ENCODE results near the gene CSNK2A1.

The CSNK2A1 gene

GRCh38 chr20:517221-517620 is 26.4 kb downstream of the CSNK2A1 start:
- Histone ChIP-seq H3K27me3 (ENCODE audit: control insufficient read depth in 3 of 3, insufficient read depth in 3 of 3, low read depth in 1 of 3, low read length in 3 of 3) (no peaks in the 10 kb centered on the region), H4K8ac (ENCODE audit: low read depth, low read length) (no peak overlapping the region), H2BK15ac (ENCODE audit: low read length) (no peak overlapping the region), H3K4ac (ENCODE audit: low read length) (no peak overlapping the region), H3K18ac (ENCODE audit: low read length) (no peak overlapping the region), H2AFZ (ENCODE audit: low read length) (no peak overlapping the region), H4K91ac (ENCODE audit: low read depth, low read length, poor library complexity) (no peak overlapping the region), H3K27ac (replicated peaks; ENCODE audit: low read length) (no peak overlapping the region), H3K23ac (ENCODE audit: low read depth, low read length, poor library complexity) (no peak overlapping the region), H2AK5ac (ENCODE audit: low read depth, low read length) (no peak overlapping the region), H2BK5ac (ENCODE audit: low read length) (no peak overlapping the region), H2BK120ac (ENCODE audit: low read depth, low read length) (no peak overlapping the region), H3K36me3 (replicated peaks in 1 of 2; ENCODE audit: control insufficient read depth in 2 of 2, insufficient read depth in 2 of 2, low read length in 2 of 2) (peaks cover 0 to 63% of the 10 kb centered on the region in 2 donors), H3K9ac (ENCODE audit: low read depth, low read length, poor library complexity) (no peak overlapping the region), H3K79me1 (ENCODE audit: low read depth, low read length) (peaks cover 2% of the 10 kb centered on the region), H3K4me3 (ENCODE audit: low read length in 2 of 2) (no peak overlapping the region), H3K4me2 (ENCODE audit: insufficient read depth, low read length, poor library complexity, severe bottlenecking) (no peak overlapping the region), H3K4me1 (ENCODE audit: control insufficient read depth in 2 of 2, insufficient read depth in 1 of 2, low read depth in 1 of 2, low read length in 2 of 2) (peaks cover 0 to 4% of the 10 kb centered on the region in 2 donors), H2BK12ac (ENCODE audit: low read length) (no peak overlapping the region), H3K9me3 (replicated peaks in 1 of 2; ENCODE audit: control insufficient read depth in 2 of 2, insufficient read depth in 1 of 2, low read depth in 1 of 2, low read length in 2 of 2) (peaks cover 0 to 38% of the 10 kb centered on the region in 2 donors), H3K14ac (ENCODE audit: low read length) (no peak overlapping the region)
- WGBS, 2 donors (ENCODE audit: extremely low coverage in 2 of 2, insufficient read length in 2 of 2, insufficient replicate concordance in 1 of 2), result no CpG with 5 or more reads among the region's 2 CpGs
- DNase-seq (ENCODE audit: low spot score), result no peak

GRCh38 chr20:516799-517198 is 26.8 kb downstream of the CSNK2A1 start:
- no peak overlapping the region for H3K14ac ChIP-seq (ENCODE audit: low read length)
- H2BK5ac ChIP-seq (ENCODE audit: low read length), result no peak overlapping the region
- H3K36me3 ChIP-seq (replicated peaks in 1 of 2; ENCODE audit: control insufficient read depth in 2 of 2, insufficient read depth in 2 of 2, low read length in 2 of 2), result peaks cover 0 to 60% of the 10 kb centered on the region in 2 donors
- H2BK15ac ChIP-seq (ENCODE audit: low read length), result no peak overlapping the region
- H3K18ac ChIP-seq (ENCODE audit: low read length), result no peak overlapping the region
- no peak overlapping the region for H2BK12ac ChIP-seq (ENCODE audit: low read length)
- no peak overlapping the region for H3K23ac ChIP-seq (ENCODE audit: low read depth, low read length, poor library complexity)
- no CpG with 5 or more reads among the region's 2 CpGs for WGBS, 2 donors (ENCODE audit: extremely low coverage in 2 of 2, insufficient read length in 2 of 2, insufficient replicate concordance in 1 of 2)
- H4K8ac ChIP-seq (ENCODE audit: low read depth, low read length), result no peak overlapping the region
- no peak overlapping the region for H2AK5ac ChIP-seq (ENCODE audit: low read depth, low read length)
- DNase-seq (ENCODE audit: low spot score), result no peak
- H3K79me1 ChIP-seq (ENCODE audit: low read depth, low read length), result peaks cover 2% of the 10 kb centered on the region
- H3K27me3 ChIP-seq (ENCODE audit: control insufficient read depth in 3 of 3, insufficient read depth in 3 of 3, low read depth in 1 of 3, low read length in 3 of 3), result no peaks in the 10 kb centered on the region
- H3K27ac ChIP-seq (replicated peaks; ENCODE audit: low read length), result no peak overlapping the region
- H2AFZ ChIP-seq (ENCODE audit: low read length), result no peak overlapping the region
- no peak overlapping the region for H4K91ac ChIP-seq (ENCODE audit: low read depth, low read length, poor library complexity)
- no peak overlapping the region for H2BK120ac ChIP-seq (ENCODE audit: low read depth, low read length)
- H3K4me1 ChIP-seq (ENCODE audit: control insufficient read depth in 2 of 2, insufficient read depth in 1 of 2, low read depth in 1 of 2, low read length in 2 of 2), result peaks cover 0 to 4% of the 10 kb centered on the region in 2 donors
- H3K4ac ChIP-seq (ENCODE audit: low read length), result no peak overlapping the region
- H3K4me3 ChIP-seq (ENCODE audit: low read length in 2 of 2), result no peak overlapping the region
- no peak overlapping the region for H3K9ac ChIP-seq (ENCODE audit: low read depth, low read length, poor library complexity)
- H3K4me2 ChIP-seq (ENCODE audit: insufficient read depth, low read length, poor library complexity, severe bottlenecking), result no peak overlapping the region
- peaks cover 0 to 34% of the 10 kb centered on the region in 2 donors for H3K9me3 ChIP-seq (replicated peaks in 1 of 2; ENCODE audit: control insufficient read depth in 2 of 2, insufficient read depth in 1 of 2, low read depth in 1 of 2, low read length in 2 of 2)

- Histone ChIP-seq H2AFZ (ENCODE audit: low read length) (no peak overlapping the region), H4K8ac (ENCODE audit: low read depth, low read length) (no peak overlapping the region), H2BK120ac (ENCODE audit: low read depth, low read length) (no peak overlapping the region), H3K79me1 (ENCODE audit: low read depth, low read length) (peaks cover 2% of the 10 kb centered on the region), H4K91ac (ENCODE audit: low read depth, low read length, poor library complexity) (no peak overlapping the region), H3K36me3 (replicated peaks in 1 of 2; ENCODE audit: control insufficient read depth in 2 of 2, insufficient read depth in 2 of 2, low read length in 2 of 2) (peaks cover 0 to 59% of the 10 kb centered on the region in 2 donors), H3K9ac (ENCODE audit: low read depth, low read length, poor library complexity) (no peak overlapping the region), H2BK12ac (ENCODE audit: low read length) (no peak overlapping the region), H2BK5ac (ENCODE audit: low read length) (no peak overlapping the region), H3K18ac (ENCODE audit: low read length) (no peak overlapping the region), H3K4me2 (ENCODE audit: insufficient read depth, low read length, poor library complexity, severe bottlenecking) (no peak overlapping the region), H3K27ac (replicated peaks; ENCODE audit: low read length) (no peak overlapping the region), H3K27me3 (ENCODE audit: control insufficient read depth in 3 of 3, insufficient read depth in 3 of 3, low read depth in 1 of 3, low read length in 3 of 3) (no peaks in the 10 kb centered on the region), H3K14ac (ENCODE audit: low read length) (no peak overlapping the region), H3K4me1 (ENCODE audit: control insufficient read depth in 2 of 2, insufficient read depth in 1 of 2, low read depth in 1 of 2, low read length in 2 of 2) (peaks cover 0 to 4% of the 10 kb centered on the region in 2 donors), H2BK15ac (ENCODE audit: low read length) (no peak overlapping the region), H3K23ac (ENCODE audit: low read depth, low read length, poor library complexity) (no peak overlapping the region), H3K9me3 (replicated peaks in 1 of 2; ENCODE audit: control insufficient read depth in 2 of 2, insufficient read depth in 1 of 2, low read depth in 1 of 2, low read length in 2 of 2) (peaks cover 0 to 23% of the 10 kb centered on the region in 2 donors), H2AK5ac (ENCODE audit: low read depth, low read length) (no peak overlapping the region), H3K4me3 (ENCODE audit: low read length in 2 of 2) (no peak overlapping the region), H3K4ac (ENCODE audit: low read length) (no peak overlapping the region)
- no CpG with 5 or more reads among the region's 3 CpGs for WGBS, 2 donors (ENCODE audit: extremely low coverage in 2 of 2, insufficient read length in 2 of 2, insufficient replicate concordance in 1 of 2)
- DNase-seq (ENCODE audit: low spot score), result no peak
Observed at GRCh38 chr20:515696-516095, 27.9 kb downstream of the CSNK2A1 start.

GRCh38 chr20:513429-513828 is 30.2 kb downstream of the CSNK2A1 start:
- H3K23ac ChIP-seq (ENCODE audit: low read depth, low read length, poor library complexity), result no peak overlapping the region
- H3K27me3 ChIP-seq (ENCODE audit: control insufficient read depth in 3 of 3, insufficient read depth in 3 of 3, low read depth in 1 of 3, low read length in 3 of 3), result no peaks in the 10 kb centered on the region
- no peak overlapping the region for H3K14ac ChIP-seq (ENCODE audit: low read length)
- no peak overlapping the region for H4K8ac ChIP-seq (ENCODE audit: low read depth, low read length)
- no peak overlapping the region for H2BK15ac ChIP-seq (ENCODE audit: low read length)
- H3K9me3 ChIP-seq (replicated peaks in 1 of 2; ENCODE audit: control insufficient read depth in 2 of 2, insufficient read depth in 1 of 2, low read depth in 1 of 2, low read length in 2 of 2), result peaks cover 0 to 4% of the 10 kb centered on the region in 2 donors
- no peak overlapping the region for H3K4me2 ChIP-seq (ENCODE audit: insufficient read depth, low read length, poor library complexity, severe bottlenecking)
- H3K4ac ChIP-seq (ENCODE audit: low read length), result no peak overlapping the region
- H3K4me3 ChIP-seq (ENCODE audit: low read length in 2 of 2), result no peak overlapping the region
- no peak overlapping the region for H2AFZ ChIP-seq (ENCODE audit: low read length)
- no peak overlapping the region for H3K9ac ChIP-seq (ENCODE audit: low read depth, low read length, poor library complexity)
- H3K27ac ChIP-seq (replicated peaks; ENCODE audit: low read length), result no peak overlapping the region
- no peak overlapping the region for H4K91ac ChIP-seq (ENCODE audit: low read depth, low read length, poor library complexity)
- H2BK120ac ChIP-seq (ENCODE audit: low read depth, low read length), result no peak overlapping the region
- H2BK5ac ChIP-seq (ENCODE audit: low read length), result no peak overlapping the region
- H3K4me1 ChIP-seq (ENCODE audit: control insufficient read depth in 2 of 2, insufficient read depth in 1 of 2, low read depth in 1 of 2, low read length in 2 of 2), result peaks cover 0 to 4% of the 10 kb centered on the region in 2 donors
- H2BK12ac ChIP-seq (ENCODE audit: low read length), result no peak overlapping the region
- no peak for DNase-seq (ENCODE audit: low spot score)
- no peak overlapping the region for H2AK5ac ChIP-seq (ENCODE audit: low read depth, low read length)
- WGBS, 2 donors (ENCODE audit: extremely low coverage in 2 of 2, insufficient read length in 2 of 2, insufficient replicate concordance in 1 of 2), result no CpG with 5 or more reads among the region's 2 CpGs
- H3K79me1 ChIP-seq (ENCODE audit: low read depth, low read length), result peaks cover 2% of the 10 kb centered on the region
- H3K18ac ChIP-seq (ENCODE audit: low read length), result no peak overlapping the region
- H3K36me3 ChIP-seq (replicated peaks in 1 of 2; ENCODE audit: control insufficient read depth in 2 of 2, insufficient read depth in 2 of 2, low read length in 2 of 2), result peaks cover 3 to 68% of the 10 kb centered on the region in 2 donors

Measured in neuronal stem cell (in vitro differentiated cells).